ENCODE results near the gene SPATA17.

GRCh38 chr1:217642455-217642854 lies 11.3 kb downstream of the SPATA17 start:
- TF ChIP-seq POLR2AphosphoS5 (IDR thresholded peaks at IDR 0.05) (no peak), CTCF (IDR thresholded peaks at IDR 0.05 in 8 of 11, conservative IDR thresholded peaks at IDR 0.05 in 3 of 11) (no peak), POLR2A (IDR thresholded peaks at IDR 0.05) (no peak)

Data from spleen (tissue), 7 donors.